Measurements from ENCODE around the gene SEPTIN6.

DNA sequence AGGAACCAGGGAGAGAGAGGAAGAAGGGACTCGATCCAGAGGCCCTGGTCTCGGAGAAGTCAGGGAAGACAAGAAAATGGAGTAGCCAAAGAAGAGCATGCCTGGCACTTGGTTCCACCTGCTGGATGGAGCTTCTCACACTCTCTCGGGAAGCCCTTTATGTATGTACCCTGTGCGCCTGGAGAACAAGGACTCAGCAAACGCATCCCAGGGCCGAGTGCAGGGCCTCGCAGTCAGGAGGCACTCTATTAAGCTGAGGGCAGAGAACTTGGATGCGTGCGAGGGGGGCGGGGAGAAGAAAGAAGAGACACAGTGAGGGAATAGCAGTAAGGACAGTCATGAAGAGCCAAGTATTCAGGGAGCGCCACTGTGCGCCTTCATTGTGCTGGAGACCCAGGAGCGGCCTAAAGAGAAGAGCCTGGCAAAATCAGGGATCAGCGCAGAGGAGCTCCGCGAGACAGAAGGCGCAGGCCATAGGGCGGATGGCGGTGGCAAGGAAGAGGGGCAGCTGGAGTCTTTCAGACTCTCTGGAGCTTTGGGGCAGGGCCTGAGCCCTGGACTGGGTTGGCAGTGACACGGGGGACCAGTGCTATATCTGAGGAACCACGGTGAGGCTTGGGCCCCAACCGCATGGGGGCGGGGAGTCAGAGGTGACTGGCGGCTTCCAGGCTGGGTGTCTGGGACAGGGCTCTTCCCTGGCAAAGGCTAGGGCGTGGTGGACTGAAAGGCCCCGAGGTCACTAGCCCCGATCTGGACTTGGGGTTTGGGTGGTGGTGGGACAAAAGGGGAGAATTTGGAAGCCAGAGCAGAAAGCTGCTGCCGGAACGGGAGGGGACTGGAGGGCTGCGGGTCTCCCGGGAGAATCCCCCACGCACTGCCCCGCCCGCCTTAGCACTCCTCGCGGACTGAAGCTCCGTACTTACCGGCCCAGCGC, 1.9 kb upstream of the SEPTIN6 start:
- TF ChIP-seq, protein P1, sequence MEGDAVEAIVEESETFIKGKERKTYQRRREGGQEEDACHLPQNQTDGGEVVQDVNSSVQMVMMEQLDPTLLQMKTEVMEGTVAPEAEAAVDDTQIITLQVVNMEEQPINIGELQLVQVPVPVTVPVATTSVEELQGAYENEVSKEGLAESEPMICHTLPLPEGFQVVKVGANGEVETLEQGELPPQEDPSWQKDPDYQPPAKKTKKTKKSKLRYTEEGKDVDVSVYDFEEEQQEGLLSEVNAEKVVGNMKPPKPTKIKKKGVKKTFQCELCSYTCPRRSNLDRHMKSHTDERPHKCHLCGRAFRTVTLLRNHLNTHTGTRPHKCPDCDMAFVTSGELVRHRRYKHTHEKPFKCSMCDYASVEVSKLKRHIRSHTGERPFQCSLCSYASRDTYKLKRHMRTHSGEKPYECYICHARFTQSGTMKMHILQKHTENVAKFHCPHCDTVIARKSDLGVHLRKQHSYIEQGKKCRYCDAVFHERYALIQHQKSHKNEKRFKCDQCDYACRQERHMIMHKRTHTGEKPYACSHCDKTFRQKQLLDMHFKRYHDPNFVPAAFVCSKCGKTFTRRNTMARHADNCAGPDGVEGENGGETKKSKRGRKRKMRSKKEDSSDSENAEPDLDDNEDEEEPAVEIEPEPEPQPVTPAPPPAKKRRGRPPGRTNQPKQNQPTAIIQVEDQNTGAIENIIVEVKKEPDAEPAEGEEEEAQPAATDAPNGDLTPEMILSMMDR (IDR thresholded peaks at IDR 0.05; ENCODE audit: low read depth, low read length) = peak; percentile 22
- no peak for TF ChIP-seq EZH2phosphoT487 (IDR thresholded peaks at IDR 0.05; ENCODE audit: low read depth)

Data from OCI-LY3 (cell line).